AG04449 (cell line): Measurements from ENCODE around the gene MAN2A2.

Experiments
- CTCF ChIA-PET: fragments of 350-600 bp; formaldehyde crosslinking; extraction: SDS; loops from one replicate; lab custom pipeline; 2021; ENCODE audit warnings: antibody characterized with exemption; lab: Yijun Ruan, JAX
- POLR2A ChIA-PET: fragments of 400-600, 350-600 bp; formaldehyde crosslinking; extraction: SDS; loops from one replicate; lab custom pipeline; 2020; ENCODE audit warnings: antibody characterized with exemption, inconsistent platforms; lab: Yijun Ruan, JAX
- DNase-seq: peaks from one replicate; pipeline ENCODE4 v3.0.0-alpha.2; 2010; ENCODE audit warnings: low read depth, low spot score
- H3K4me3 ChIP-seq: 2 replicates; pipeline ENCODE4 v1.5.1; 2011; ENCODE audit warnings: low read depth, mild to moderate bottlenecking, control low read depth, low read length
- CTCF ChIP-seq: IDR thresholded peaks from one replicate; pipeline ENCODE4 v1.5.1; 2011; ENCODE audit warnings: mild to moderate bottlenecking, moderate library complexity, low read length, control low read depth, inconsistent platforms; ENCODE audit not compliant: insufficient read depth; ENCODE audit errors: missing control alignments

Gene MAN2A2

GRCh38 chr15:90865702-90866101 lies 37.4 kb upstream of the MAN2A2 start:
- TF ChIP-seq CTCF, result no peak
- no peak overlapping the region for H3K4me3 ChIP-seq
- POLR2A ChIA-PET, result no interaction called here
- no peak for DNase-seq
- CTCF ChIA-PET, result interaction anchor here (0.9 kb wide), 2 partner anchors 20 to 68 kb away, joined by 3 to 6 read pairs; no protein-coding TSS in a partner anchor

- POLR2A ChIA-PET, result no interaction called here
- TF ChIP-seq CTCF, result no peak
- no peak for DNase-seq
- CTCF ChIA-PET, result interaction anchor here (0.9 kb wide), 1 partner anchor 19 kb away, joined by 6 read pairs; no protein-coding TSS in a partner anchor
- no peak overlapping the region for H3K4me3 ChIP-seq
Observed at GRCh38 chr15:90866161-90866715, 36.9 kb upstream of the MAN2A2 start.

- ChIA-PET CTCF (no interaction called here), POLR2A (no interaction called here)
- H3K4me3 ChIP-seq, result no peak overlapping the region
- DNase-seq, result no peak
- no peak for TF ChIP-seq CTCF
Observed at GRCh38 chr15:90866800-90867199, 36.3 kb upstream of the MAN2A2 start.

GRCh38 chr15:90868261-90868689 lies 34.8 kb upstream of the MAN2A2 start, which contains the start of gene FURIN:
Gene FURIN (plus strand): TSS chr15:90868588. CDS start chr15:90875741, 7,153 bp downstream.
- ChIA-PET POLR2A (no interaction called here), CTCF (interaction anchor here (4.3 kb wide), 1 partner anchor 17 kb away, joined by 32 read pairs; the partner anchor contains the start of gene FES)
- H3K4me3 ChIP-seq, result no peak within 1 kb of the TSS; the same call in 1 of the 2 replicates
- DNase-seq, result no peak
- no peak for TF ChIP-seq CTCF

GRCh38 chr15:90869140-90869541 lies 34.0 kb upstream of the MAN2A2 start:
- DNase-seq, result no peak
- ChIA-PET POLR2A (interaction anchor here (0.9 kb wide), 1 partner anchor 16 kb away, joined by 3 read pairs; no protein-coding TSS in a partner anchor), CTCF (interaction anchor here (4.3 kb wide), 1 partner anchor 16 kb away, joined by 32 read pairs; the partner anchor contains the start of gene FES)
- TF ChIP-seq CTCF, result no peak
- no peak overlapping the region; the same call in 1 of the 2 replicates for H3K4me3 ChIP-seq

- POLR2A ChIA-PET, result interaction anchor here (0.9 kb wide), 1 partner anchor 15 kb away, joined by 3 read pairs; no protein-coding TSS in a partner anchor
- TF ChIP-seq CTCF, result no peak
- no peak for DNase-seq
- CTCF ChIA-PET, result interaction anchor here (2.1 to 4.3 kb wide), 2 partner anchors 16 to 63 kb away, joined by 11 to 32 read pairs; partner anchors contain the start of genes FES and HDDC3
- H3K4me3 ChIP-seq, result no peak overlapping the region; the same call in 1 of the 2 replicates
Observed at GRCh38 chr15:90869601-90870353, 33.3 kb upstream of the MAN2A2 start.
